Measurements from ENCODE around the gene SLC24A3.

SLC24A3 gene

DNA sequence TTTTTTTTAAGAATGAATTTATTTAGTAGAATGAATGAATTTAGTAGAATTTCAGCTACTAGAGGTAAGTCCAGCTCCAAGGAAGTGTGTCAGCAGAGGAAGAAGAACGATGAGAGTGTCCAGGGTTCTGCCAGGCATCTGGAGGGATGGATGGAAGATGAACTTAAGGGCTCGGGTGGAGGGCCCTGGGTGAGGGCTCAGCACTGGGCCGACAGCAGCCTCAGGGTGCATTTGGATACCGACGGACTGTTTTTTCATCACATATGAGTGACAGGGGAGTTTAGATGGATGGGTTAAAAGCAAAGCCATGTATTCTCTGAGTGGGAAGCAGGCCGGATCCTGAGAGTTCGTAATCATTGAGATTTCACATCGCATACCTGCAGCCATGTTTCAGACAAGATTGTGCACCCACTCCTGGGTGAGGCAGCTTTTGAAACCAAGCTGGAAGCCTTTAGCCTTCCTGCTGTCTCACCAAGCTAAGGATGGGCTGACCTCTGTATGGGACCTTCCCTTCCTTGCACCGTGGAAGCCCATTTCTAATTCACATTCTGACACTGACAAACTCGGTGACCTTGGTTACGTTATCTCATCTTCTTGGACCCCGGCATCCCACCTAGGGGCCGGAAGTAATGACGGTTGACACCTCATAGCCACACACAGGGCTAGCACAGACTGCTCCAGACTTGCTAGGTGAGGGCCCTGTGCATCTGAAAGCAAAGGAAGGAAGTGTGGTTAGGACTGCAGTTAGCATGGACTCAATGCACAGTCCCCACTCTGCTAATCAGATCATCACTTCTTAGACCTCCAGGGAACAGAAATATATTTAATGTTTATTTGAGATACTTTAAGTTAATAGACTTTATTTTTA lies 228.5 kb downstream of the SLC24A3 start:
- ChIA-PET CTCF (interaction anchor here (0.7 kb wide), 1 partner anchor 63 kb away, joined by 3 read pairs; no protein-coding TSS in a partner anchor), POLR2A (no interaction called here)
- H3K27ac ChIP-seq (ENCODE audit: extremely low read depth, low read depth, low read length), result no peak overlapping the region
- no peaks in the 10 kb centered on the region for H3K4me1 ChIP-seq (ENCODE audit: control insufficient read depth, insufficient read depth, low read length)
- no peak overlapping the region for H3K4me3 ChIP-seq (ENCODE audit: low read depth, low read length)
- TF ChIP-seq ZFP41 (tag by site-specific recombination; IDR thresholded peaks at IDR 0.05; ENCODE audit: borderline replicate concordance), result no peak
- TF ChIP-seq PRDM1 (tag by site-specific recombination; IDR thresholded peaks at IDR 0.05), result no peak
- TF ChIP-seq ZNF138 (tag by site-specific recombination; IDR thresholded peaks at IDR 0.05; ENCODE audit: borderline replicate concordance), result no peak
- no peak for TF ChIP-seq SP2 (tag by site-specific recombination; IDR thresholded peaks at IDR 0.05)
- no peak for TF ChIP-seq ZNF416 (tag by site-specific recombination; IDR thresholded peaks at IDR 0.05)
- no peak for TF ChIP-seq ZNF76 (tag by site-specific recombination; IDR thresholded peaks at IDR 0.05; ENCODE audit: borderline replicate concordance, low read depth)
- H3K9me3 ChIP-seq (ENCODE audit: control insufficient read depth, insufficient read depth, low read depth, low read length), result no peaks in the 10 kb centered on the region
- H3K36me3 ChIP-seq (ENCODE audit: control insufficient read depth in 2 of 2, insufficient read depth in 1 of 2, low read length in 2 of 2), result no peaks in the 10 kb centered on the region

DNA sequence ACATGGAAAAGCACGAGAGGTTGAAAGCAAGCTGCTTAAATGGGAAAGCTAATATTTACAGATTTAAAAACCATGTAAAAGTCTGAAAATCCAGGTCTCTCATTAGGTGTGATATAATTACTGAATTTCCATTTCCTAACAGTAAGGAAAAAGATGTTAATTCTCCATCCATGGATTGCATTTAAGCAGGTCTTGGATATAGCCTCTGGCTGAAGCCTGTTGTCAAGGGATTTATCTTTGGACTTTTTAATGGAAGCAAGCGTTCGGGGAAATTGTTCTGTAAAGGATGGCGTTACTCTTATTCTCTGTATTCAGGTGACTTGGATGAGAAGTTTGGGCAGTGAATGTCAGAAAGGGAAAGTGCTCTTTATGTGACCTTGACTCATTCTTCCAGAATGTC lies 233.8 kb downstream of the SLC24A3 start:
- CTCF ChIA-PET, result interaction anchor here (0.7 kb wide), 1 partner anchor 242 kb away, joined by 3 read pairs; no protein-coding TSS in a partner anchor

GRCh38 chr20:19448632-19449031 lies 236.2 kb downstream of the SLC24A3 start:
- no peaks in the 10 kb centered on the region for H3K4me1 ChIP-seq (ENCODE audit: control insufficient read depth, insufficient read depth, low read length)
- no peaks in the 10 kb centered on the region for H3K9me3 ChIP-seq (ENCODE audit: control insufficient read depth, insufficient read depth, low read depth, low read length)
- POLR2A ChIA-PET, result no interaction called here
- H3K27ac ChIP-seq (ENCODE audit: extremely low read depth, low read depth, low read length), result no peak overlapping the region
- H3K4me3 ChIP-seq (ENCODE audit: low read depth, low read length), result no peak overlapping the region
- CTCF ChIA-PET, result no interaction called here
- H3K36me3 ChIP-seq (ENCODE audit: control insufficient read depth in 2 of 2, insufficient read depth in 1 of 2, low read length in 2 of 2), result no peaks in the 10 kb centered on the region
- TF ChIP-seq ZBTB26 (tag by site-specific recombination; optimal IDR thresholded peaks at IDR 0.05), result no peak
- no peak for TF ChIP-seq YY1 (tag by site-specific recombination; IDR thresholded peaks at IDR 0.05)
- no peak for TF ChIP-seq MEIS1 (CRISPR knock-in tag; IDR thresholded peaks at IDR 0.05; ENCODE audit: borderline replicate concordance)
- TF ChIP-seq ZNF138 (tag by site-specific recombination; IDR thresholded peaks at IDR 0.05; ENCODE audit: borderline replicate concordance), result no peak
- TF ChIP-seq ZNF174 (tag by site-specific recombination; IDR thresholded peaks at IDR 0.05), result no peak
- TF ChIP-seq ZNF449 (tag by site-specific recombination; IDR thresholded peaks at IDR 0.05), result no peak
- no peak for TF ChIP-seq WT1 (tag by site-specific recombination; IDR thresholded peaks at IDR 0.05)
- TF ChIP-seq, protein P1, sequence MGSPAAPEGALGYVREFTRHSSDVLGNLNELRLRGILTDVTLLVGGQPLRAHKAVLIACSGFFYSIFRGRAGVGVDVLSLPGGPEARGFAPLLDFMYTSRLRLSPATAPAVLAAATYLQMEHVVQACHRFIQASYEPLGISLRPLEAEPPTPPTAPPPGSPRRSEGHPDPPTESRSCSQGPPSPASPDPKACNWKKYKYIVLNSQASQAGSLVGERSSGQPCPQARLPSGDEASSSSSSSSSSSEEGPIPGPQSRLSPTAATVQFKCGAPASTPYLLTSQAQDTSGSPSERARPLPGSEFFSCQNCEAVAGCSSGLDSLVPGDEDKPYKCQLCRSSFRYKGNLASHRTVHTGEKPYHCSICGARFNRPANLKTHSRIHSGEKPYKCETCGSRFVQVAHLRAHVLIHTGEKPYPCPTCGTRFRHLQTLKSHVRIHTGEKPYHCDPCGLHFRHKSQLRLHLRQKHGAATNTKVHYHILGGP (tag by site-specific recombination; IDR thresholded peaks at IDR 0.05), result no peak
- TF ChIP-seq GLI2 (tag by site-specific recombination; IDR thresholded peaks at IDR 0.05; ENCODE audit: borderline replicate concordance, low read depth), result no peak
- TF ChIP-seq ZNF518A (tag by site-specific recombination; conservative IDR thresholded peaks at IDR 0.05; ENCODE audit: low read depth), result no peak
- no peak for TF ChIP-seq ZNF416 (tag by site-specific recombination; IDR thresholded peaks at IDR 0.05)

More for the DNA sequence above, 233.8 kb downstream of the SLC24A3 start:
- Histone ChIP-seq H3K27ac (ENCODE audit: extremely low read depth, low read depth, low read length) (no peak overlapping the region), H3K4me3 (ENCODE audit: low read depth, low read length) (no peak overlapping the region), H3K9me3 (ENCODE audit: control insufficient read depth, insufficient read depth, low read depth, low read length) (no peaks in the 10 kb centered on the region), H3K4me1 (ENCODE audit: control insufficient read depth, insufficient read depth, low read length) (no peaks in the 10 kb centered on the region), H3K36me3 (ENCODE audit: control insufficient read depth in 2 of 2, insufficient read depth in 1 of 2, low read length in 2 of 2) (no peaks in the 10 kb centered on the region)
- TF ChIP-seq ZNF521 (tag by site-specific recombination; IDR thresholded peaks at IDR 0.05) (no peak), ZNF169 (tag by site-specific recombination; IDR thresholded peaks at IDR 0.05) (no peak), IKZF3 (tag by site-specific recombination; IDR thresholded peaks at IDR 0.05) (no peak), ZNF391 (tag by site-specific recombination; IDR thresholded peaks at IDR 0.05; ENCODE audit: borderline replicate concordance, low read depth) (no peak), ZNF354C (tag by site-specific recombination; IDR thresholded peaks at IDR 0.05; ENCODE audit: borderline replicate concordance, low read depth) (no peak), ZFP37 (tag by site-specific recombination; IDR thresholded peaks at IDR 0.05) (no peak), ZNF266 (tag by site-specific recombination; IDR thresholded peaks at IDR 0.05; ENCODE audit: low read depth) (no peak), ZNF473 (tag by site-specific recombination; IDR thresholded peaks at IDR 0.05) (no peak), YY1 (tag by site-specific recombination; IDR thresholded peaks at IDR 0.05) (no peak), ZNF23 (tag by site-specific recombination; IDR thresholded peaks at IDR 0.05; ENCODE audit: borderline replicate concordance) (no peak), ZNF660 (tag by site-specific recombination; IDR thresholded peaks at IDR 0.05) (no peak), ZNF341 (tag by site-specific recombination; IDR thresholded peaks at IDR 0.05; ENCODE audit: low read depth) (no peak), ZNF670 (tag by site-specific recombination; IDR thresholded peaks at IDR 0.05; ENCODE audit: low read depth) (no peak), KLF9 (tag by site-specific recombination; IDR thresholded peaks at IDR 0.05; ENCODE audit: low read depth) (no peak)
- POLR2A ChIA-PET, result no interaction called here
